IPS-NIHi11 (cell line): ENCODE results near the gene CEACAM18.
A peak's percentile ranks its signal among the peaks of the same experiment; 100 is the strongest.
"Not testable (repeated sequence)": the region's sequence is repeated elsewhere in the genome, so short reads cannot be mapped to it uniquely, and the experiment has no call there.

Experiments used
- DNase-seq: peaks from one replicate; pipeline ENCODE4 v3.0.0; 2012; ENCODE audit warnings: mixed read lengths, low spot score

Gene CEACAM18

DNA sequence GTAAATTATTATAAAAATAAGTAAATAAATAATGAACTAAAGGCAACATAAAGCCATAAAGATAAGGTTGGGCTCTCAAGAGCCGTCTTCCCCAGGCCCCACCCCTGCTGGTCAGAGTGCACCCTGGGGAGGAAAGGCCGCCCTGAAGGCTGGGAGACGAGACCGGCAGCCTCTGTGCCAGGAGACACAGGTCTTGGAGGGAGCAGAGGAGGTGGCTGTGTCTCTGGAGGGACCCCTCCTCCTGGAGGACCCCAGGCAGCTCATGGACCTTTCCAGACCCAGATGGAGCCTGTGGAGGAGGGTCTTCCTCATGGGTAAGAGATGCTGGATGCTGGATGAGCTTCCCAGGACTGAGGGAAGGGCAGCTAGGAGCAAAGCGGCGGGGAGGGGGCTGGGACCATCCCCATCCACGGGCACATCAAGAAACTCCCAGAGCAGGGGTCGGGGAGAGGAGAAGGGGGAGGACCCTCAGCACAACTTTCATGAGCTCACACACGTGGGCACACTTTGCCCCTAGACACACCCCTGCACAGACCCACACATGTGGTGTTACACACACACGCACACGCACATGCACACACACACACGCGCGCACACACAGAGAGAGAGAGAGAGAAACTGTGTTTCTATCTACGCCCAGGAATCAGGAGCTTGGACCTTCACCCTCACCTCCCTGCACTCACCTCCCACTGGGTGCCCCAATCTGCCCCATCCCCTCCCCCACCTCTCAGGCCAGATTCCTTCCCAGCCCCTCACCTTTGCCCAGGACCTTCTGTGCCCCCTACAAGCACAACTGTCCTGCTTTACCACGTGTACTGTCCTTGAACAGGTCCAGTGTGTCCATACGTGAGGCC lies at the start of gene CEACAM18:
CEACAM18 (plus strand) TSS at position 159 of the 854 bp plus-strand sequence.
- DNase-seq: no peak

DNA sequence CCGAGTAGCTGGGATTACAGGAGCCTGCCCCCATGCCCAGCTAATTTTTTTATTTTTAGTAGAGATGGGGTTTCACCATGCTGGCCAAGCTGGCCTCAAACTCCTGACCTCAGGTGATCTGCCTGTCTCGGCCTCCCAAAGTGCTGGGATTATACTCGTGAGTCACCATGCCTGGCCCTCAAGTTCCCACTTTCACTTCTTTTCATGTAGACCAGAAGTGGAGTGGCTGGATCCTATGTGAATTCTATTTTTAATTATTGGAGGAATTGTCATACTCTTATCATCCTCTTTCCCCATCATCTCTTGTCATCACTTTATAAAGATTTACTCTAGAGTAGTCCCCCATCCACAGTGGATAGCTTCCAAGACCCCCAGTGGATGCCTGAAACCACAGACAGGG lies 48.1 kb upstream of the CEACAM18 start:
- DNase-seq: no peak

DNA sequence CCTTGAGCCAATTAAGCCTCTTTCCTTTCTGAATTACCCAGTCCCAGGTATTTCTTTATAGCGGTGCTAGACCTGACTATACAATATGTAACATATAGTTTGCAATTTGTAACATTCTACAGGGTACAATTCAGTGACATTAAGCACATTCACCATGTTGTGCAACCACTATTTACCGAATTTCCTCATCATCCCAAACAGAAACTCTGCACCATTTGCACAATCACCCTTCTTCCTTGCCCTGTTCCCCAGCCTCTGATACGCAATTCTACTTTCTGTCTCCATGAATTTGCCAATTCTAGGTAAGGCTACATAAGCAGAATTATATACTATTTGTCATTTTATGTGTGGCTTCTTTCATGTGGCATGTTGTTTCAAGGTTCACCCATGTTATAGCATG lies 47.2 kb upstream of the CEACAM18 start:
- no peak for DNase-seq

DNA sequence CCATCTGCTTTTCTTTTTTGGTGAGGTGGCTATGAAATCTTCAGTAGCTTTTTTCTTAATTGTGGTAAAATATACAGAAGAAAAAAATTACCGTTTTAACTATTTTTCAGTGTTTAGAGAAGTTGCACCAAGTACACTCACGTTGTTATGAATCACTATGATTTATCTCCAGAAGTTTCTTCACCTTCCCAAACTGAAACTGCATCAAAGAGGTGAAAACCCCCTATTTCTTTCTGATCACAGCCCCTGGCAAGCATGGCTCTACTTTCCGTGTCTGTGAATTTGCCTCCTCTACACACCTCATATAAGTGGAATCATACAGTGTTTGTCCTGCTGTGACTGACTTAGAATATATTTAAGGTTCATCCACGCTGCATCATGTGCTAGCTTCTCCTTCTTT lies 45.3 kb upstream of the CEACAM18 start:
- DNase-seq: no peak

DNA sequence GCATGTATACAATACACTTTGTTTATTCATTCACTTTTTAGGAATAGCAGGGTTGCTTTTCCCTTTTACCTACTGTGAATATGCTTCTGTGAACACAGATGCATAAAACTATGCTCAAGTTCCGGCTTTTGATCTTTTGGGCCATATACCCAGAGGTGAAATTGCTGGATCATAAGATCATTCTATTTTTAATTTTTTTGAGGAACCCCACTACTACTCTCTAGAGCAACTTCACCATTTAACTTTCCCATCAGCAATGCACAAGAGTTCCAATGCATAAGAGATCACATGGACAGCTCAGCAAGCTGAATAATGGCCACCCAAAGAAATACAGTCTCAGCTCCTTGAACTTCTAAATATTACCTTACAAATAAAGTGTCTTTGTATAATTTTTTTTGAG lies 43.9 kb upstream of the CEACAM18 start:
- no peak for DNase-seq

DNA sequence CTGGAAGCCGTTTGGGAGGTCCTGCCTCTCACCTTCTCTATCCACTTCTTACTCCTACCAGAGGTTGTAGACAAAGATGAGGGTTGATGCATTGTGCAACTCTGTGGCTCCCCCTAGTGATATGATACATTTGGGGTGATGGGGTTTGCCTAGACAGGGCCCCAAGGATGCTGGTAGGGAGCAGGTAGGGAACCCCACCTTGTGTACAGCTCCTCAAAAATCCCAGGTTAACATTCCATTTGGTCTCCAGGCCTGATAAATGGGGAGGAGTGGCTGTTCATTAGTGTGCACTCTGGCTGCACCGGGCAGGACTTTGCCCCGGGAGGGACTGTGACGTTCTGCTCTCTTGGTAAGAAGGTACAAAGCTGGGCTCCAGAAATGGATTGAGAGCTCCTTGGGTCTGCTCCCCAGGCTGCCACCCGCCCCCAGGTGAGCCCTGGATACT lies 39.3 kb upstream of the CEACAM18 start:
- DNase-seq: peak; percentile 56

DNA sequence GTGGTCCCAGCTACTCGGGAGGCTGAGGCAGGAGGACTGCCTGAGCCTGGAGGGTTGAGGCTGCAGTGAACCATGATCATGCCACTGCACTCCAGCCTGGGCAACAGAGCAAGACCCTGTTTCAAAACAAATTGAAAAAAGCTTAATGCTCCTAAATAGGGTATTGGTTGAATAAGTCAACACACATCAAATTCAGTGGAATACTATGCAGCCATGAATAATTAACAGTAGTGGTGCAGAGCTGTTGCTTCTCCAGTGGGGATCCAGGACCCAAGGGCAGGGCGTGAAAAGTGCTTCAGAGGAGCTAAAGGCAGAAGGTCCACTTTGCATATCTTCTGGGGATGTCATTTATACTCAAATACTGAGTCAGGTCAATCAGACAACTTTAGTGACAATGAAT lies 38.3 kb upstream of the CEACAM18 start:
- DNase-seq: no peak

DNA sequence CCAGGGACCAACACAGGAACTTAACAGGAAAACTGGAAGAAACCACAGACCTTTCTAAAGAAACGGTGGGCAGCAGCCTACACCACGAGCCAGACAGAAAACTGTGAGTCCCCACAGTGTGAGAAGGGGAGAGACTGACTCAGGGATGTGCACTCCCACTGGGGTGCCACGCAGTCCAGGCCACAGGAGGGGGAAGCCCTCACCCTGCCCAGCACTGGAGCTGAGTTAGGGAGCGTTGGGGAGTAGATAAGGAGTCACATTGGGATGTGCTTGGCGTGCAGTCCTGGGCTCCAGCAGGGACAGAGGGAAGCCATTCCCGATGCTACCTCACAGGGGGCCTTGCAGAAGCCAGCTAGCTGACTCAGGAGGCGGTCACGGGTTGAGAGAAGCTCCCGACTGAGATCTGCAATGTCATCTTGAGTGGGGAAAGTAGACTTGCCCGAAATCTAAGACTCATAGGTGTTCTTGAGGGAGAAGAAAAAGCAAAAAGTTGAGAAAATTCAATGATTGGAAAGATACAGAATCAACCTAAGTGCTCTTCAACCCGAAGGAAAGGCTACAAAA lies 37.4 kb upstream of the CEACAM18 start:
- DNase-seq: no peak

DNA sequence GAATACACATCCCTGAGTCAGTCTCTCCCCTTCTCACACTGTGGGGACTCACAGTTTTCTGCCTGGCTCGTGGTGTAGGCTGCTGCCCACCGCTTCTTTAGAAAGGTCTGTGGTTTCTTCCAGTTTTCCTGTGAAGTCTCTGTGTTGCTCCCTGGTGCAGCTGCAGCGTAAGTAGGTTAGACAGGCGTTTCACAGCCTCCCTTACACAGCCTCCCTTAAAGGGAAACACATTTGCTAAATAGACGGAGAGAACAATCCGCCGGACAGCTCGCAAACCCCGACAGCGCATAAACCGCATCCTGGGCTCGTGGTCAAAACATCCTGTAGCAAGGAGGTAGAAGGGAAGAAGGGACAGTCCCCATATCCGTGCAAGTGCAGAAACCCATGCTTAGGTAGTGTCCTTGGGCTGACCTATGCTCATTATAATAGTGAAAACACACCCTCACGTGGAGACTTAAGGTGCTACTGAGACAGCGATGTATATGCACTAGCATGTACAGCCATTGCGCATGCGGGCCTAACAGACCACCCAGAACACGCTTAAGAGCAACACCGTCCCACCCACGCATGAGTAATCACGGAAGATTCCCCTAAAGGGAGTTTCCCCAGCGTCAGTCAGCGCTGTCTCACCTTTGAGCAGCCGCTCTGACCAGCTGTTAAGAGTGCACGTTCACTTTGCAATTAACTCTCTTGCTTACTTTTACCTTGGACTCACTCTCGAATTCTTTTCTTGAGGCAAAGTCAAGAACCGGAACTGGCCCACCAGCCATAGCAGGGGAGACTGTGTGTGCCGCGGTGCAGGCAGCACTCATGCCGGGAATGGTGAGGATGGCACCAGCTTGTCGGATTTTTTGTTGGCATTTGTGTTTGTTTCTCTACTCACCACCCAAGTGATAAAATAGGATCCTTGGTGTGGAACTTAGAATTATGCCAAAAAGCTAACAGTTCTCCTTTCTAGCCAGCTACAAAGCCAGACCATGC lies 36.6 kb upstream of the CEACAM18 start:
- DNase-seq: no peak

DNA sequence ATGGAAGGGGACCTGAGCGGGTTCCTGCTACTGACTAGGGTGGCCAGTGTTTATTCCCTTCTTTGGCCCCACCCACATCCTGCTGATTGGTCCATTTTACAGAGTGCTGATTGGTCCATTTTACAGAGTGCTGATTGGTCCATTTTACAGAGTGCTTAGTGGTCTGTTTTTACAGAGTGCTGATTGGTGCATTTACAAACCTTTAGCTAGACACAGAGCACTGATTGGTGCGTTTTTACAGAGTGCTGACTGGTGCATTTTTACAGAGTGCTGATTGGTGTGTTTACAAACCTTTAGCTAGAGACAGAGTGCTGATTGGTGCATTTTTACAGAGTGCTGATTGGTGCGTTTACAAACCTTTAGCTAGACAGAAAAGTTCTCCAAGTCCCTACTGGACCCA lies 30.8 kb upstream of the CEACAM18 start:
- not testable (repeated sequence) for DNase-seq

DNA sequence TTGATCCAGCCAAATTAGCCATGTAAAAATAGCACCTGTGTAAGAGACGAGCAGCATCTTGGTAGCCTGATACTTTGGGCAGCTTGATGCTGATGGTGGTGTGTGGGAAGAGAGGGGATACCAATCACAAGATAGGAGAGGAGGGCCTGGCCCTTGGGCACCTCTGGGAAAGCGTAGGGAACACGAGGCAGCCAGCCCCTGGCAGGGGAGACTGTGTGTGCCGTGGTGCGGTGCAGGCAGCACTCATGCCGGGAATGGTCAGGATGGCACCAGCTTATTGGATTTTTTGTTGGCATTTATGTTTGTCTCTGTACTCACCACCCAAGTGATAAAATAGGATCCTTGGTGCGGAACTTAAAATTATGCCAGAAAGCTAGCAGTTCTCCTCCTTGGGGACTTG lies 30.3 kb upstream of the CEACAM18 start:
- no peak for DNase-seq

DNA sequence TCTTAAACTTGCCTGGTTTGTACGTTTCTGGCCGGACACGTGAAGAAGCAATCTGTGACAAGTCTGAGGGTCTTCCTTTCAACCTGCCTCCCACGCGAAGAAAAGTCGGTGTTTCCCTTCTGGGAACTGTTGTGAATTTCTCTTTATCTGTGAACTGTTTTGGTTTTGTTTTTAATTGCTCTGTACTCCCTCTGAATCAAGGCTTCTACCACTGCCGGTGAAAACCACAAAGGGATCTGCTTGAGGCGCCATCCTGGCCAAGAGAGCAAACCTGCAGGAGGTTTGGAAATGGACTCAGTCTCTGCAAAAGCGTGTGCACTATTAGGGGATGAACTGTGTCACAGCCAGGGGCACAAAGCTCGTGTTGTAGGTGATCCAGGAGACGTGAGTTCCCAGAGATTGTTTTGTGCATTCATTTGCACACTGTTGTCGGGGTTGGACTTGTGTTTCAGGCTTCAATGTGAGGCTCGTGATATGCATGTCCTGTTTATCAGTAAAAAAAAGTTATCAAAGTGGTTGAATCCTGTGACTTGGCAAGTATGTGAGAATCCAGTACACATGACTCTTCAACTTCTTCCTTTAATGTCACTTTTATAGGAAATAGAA lies 29.8 kb upstream of the CEACAM18 start:
- no peak for DNase-seq

DNA sequence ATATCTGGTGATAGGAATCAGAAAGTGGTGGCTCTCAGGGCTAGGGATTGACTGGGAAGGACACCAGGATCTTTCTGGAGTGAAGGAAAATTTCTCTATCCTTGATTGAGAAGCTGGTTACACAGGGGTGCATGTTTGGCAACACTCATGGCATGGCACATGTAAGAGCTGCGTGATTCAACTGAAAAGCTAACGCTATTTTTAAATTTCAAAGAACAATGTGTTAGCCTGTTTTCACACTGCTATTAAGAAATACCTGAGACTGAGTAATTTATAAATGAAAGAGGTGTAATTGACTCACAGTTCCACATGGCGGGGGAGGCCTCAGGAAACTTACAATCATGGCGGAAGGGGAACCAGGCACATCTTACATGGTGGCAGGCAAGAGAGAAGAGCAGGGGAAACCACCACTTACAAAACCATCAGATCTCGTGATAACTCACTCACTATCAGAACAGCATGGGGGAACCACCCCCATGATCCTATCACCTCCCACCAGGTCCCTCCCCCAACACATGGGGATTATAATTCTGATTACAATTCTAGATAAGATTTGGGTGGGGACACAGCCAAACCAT lies 27.5 kb upstream of the CEACAM18 start:
- DNase-seq: no peak

DNA sequence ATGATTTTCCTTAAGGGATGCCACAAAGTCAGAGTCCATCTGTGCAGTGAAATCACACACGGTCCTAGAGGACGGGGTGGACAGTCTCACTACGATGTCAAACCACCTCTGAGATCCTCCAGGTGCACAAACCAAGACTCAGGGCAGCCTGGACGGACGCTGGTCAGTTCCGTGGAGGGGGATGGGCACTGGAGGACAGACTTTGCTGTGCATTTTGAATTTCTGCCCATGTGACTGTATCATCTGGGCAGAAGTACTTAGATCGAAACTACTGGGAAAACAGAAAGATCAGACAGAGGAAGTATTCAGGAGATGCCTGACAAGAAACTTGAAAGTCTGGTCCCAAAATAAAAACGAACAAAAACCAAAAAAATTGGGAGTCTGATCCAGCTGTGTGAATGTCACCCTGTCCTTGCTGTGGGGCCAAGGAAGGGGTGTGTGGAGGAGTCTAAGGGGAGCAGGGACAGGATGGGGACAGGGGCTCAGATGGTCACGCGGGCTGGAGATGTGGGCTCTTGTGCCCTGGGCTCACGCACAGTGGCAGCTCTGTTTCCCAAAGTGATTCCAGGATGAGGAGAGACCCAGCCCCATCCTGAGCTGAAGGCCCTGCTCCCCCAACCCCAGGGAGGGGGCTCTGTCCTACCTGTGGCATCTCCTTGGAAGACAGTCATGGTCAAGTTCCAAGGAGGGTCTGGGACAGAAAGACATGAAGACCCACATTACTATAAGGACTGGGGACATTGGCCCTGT lies 21.6 kb upstream of the CEACAM18 start:
- no peak for DNase-seq

DNA sequence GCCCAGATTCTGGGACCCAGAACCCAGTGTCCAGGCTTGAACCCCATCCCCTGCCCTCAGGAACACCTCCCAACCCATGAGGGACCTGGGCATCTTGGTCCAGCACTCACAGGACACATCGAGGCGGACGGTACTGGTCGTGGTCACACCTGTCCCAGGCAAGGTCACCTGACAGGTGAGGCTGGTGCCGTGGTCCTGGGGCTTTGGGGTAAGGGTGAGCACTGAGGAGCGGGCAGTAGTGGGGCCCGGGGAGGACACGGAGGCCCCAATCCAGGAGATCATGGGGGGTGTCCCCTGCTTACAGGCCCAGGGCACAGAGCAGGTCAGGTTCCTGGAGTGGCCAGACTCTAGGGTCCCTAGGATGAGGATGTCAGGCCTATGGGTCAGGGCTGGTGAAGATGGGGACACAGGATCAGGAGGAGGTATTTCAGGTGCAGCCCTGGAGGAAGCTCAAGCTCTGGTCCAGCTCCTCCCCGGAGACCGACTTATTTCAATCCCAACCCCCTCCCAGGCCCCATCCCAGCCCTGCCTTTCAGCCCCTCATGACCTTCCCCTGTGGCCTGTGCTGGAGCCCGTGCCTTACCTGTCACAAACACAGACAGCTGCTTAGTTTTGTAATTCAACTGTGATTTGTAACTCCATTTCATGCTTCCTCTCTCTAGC lies 20.9 kb upstream of the CEACAM18 start:
- DNase-seq: no peak

DNA sequence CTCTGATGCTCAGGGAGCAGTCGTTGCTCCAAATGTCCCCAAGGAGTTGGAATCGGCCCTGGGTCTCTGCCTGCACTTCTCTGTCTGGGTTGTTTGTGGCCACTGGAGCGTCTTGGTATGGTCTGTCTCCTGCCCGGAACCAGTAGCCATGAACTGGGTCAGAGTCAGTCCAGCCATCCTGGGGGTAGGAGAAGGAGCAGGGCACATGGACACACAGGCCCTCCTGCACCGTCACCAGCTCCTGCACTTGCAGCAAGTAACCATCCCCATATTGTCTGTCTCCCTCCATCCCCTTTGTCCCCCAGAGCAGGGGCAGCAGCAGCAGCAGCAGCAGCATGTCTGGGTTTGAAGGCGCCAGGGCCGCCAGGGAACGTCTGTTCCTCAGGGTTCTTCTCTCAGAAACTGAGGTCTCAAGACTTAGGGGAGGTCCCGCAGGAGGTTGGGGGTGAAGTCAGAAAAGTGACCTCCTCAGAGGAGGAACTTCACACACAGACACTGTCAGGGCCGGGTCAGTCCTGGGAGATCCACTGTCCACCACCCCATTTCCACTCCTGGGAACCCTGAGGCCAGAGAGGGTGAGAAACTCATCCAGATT lies 20.2 kb upstream of the CEACAM18 start, which contains the start of gene SIGLEC8:
SIGLEC8 (minus strand) TSS at position 404 of the 595 bp plus-strand sequence; CDS start at position 337, 67 bp downstream.
- no peak for DNase-seq

DNA sequence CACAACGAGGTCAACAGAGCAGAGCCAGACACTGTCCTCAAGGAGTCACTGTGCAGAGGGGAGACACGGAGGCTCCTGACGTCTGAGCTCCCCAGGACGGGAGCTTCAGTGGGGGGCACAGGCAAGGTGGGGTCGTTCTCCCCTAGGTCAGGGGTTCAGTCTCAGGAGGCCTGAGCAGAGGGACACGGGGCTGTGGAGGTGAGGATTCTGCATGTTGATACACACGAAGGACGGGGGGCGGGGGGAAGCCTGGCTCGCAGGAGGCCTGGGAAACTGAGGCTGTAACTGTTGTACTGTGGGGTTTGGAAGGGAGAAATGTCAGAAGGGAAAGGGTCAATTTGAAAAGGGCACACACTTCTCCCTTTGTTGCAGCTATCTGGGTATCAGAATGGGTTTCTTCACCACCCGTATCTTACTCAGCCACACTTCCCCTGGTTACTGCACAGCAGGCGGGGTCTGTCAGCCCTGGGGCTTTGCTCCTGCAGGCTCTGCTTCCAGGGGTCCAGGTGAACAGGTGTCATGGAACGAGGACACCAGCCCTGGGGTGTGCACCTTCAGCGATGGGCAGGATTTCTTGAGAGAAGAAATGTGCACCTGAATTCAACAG lies 19.3 kb upstream of the CEACAM18 start:
- no peak for DNase-seq

DNA sequence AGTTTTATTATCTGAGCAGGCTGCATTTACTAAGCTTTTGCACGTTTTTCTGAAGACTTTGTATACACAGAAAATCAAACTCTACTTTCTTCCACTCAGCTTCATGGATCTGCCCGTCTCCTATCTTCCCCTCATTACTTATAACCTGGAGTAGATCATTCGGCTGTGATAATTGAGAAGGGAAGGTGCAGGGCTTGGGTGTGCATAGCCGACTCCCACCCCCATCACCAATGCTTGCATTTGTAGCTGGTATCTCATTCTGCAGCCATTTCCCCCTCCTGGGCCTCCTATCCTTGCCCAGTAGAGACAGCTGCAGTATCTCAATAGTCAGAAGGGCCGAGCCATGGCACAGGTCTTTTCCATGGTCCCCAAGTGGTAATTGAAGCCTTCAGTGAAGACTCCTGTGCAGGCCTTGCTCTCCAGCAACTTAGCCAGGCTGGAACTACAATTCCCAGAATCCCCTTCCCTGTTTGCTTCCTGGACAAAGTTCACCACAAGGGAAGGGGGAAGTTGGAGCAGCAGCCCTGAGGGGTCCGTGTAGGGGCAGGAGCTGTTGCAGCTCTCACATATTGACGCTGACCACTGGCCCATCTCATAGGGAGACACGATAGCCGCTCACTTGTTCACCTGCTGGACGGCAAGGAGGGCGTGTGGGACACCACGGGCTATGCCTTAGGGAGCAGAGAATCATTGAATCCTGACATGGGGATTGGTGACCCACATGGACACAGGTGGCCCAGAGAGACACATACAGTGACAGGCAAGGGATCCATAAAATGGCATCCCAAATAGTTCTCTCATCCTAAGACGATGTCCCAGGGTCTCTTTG lies 18.0 kb upstream of the CEACAM18 start:
- DNase-seq: peak; percentile 67
